ENCODE measurements around the gene MUCL3.
"Not testable (repeated sequence)": the region's sequence is repeated elsewhere in the genome, so short reads cannot be mapped to it uniquely, and the experiment has no call there.

Gene MUCL3

DNA sequence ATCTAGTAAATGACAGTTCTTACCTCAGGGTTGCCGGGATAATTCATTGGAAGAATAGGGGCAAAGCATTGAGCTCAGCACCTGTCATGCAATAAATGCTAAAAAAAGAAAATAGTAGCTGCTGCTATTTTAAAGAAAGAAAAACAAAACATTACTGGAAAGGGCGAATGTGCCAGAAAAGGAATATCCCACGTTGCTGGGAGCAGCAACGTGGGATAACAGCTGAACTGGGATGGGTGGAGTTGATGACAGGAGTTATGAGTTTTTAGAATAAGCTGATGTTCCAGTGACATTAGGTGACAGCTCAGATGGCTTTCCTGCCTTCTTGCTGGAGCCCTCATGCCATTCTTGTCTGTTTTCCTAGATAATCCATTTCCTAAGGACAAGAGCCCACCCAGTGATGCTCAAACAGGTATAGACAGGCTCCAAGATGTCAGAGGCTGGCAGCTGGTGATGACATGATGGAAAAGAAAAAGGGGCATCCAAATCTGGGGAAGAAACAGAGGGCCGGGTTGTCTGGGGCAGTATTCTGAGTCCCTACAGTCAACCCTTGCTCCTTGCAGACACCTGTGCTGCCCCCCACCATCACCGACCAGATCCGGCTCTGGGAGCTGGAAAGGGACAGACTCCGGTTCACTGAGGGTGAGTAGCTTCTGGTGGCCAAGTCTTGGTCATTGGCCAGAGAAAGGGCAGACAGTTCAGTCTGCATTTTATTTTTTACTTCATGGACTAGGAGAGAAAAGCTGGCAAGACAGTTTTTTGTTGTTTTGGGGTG lies 27.8 kb upstream of the MUCL3 start:
- in situ Hi-C loops (cut with MboI; ENCODE audit: low sequenced_read_pairs), result loop anchor here (25.0 kb wide), 1 partner anchor 174 kb away; no protein-coding TSS in a partner anchor

DNA sequence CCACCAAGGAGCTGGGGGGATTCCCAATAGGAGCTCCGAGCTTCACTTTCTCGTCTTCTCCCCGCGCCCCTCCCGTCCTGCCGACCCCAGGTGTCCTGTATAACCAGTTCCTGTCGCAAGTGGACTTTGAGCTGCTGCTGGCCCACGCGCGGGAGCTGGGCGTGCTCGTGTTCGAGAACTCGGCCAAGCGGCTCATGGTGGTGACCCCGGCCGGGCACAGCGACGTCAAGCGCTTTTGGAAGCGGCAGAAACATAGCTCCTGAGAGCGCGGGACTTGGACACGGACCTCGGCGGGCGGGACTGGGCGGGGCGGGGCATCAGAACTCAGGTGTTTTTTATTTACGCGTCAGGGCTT lies 27.1 kb upstream of the MUCL3 start:
- in situ Hi-C loops (cut with MboI; ENCODE audit: low sequenced_read_pairs), result loop anchor here (25.0 kb wide), 1 partner anchor 174 kb away; no protein-coding TSS in a partner anchor

DNA sequence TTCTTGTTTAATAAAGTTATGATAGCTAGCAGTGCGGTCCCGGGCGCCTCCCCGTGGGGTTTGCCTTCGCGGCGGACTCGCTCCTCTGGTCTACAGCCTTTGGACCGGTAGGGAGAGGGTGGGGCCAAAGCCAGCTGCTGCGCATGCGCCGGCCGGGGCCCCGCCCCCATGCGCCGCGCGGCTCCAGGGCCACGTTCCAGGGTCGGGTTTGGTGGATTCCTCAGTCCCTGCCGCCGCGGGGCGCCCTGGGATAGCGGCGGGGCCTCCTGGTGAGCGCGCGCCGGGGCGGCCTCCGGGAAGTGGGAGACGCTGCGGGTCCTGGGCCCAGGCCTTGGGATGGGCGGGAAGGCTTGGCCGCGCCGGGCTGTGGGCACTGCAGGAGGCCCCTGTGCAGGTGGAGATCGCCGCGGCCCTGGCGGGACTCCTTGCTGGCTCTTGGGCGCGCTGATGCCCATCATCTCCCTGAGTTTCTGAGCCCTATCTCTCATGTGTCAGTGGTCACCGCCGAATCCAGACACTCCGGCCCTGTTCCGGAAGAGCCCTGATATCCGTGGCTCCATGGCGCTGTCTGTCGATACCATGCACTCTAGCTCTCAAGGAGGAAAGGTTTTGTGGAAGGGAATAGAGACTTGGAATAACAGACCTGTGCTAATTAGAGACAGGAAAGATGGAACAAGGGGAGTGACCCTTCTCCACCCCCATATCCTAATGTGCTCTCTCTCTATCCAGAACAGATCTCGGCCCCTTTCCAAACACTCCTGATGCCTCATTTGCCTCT lies 26.5 kb upstream of the MUCL3 start, which contains the start of gene VARS2:
VARS2 (plus strand) TSS at position 163 of the 778 bp plus-strand sequence; CDS start at position 762, 599 bp downstream.
- in situ Hi-C loops (cut with MboI; ENCODE audit: low sequenced_read_pairs), result loop anchor here (25.0 kb wide), 1 partner anchor 173 kb away; no protein-coding TSS in a partner anchor

DNA sequence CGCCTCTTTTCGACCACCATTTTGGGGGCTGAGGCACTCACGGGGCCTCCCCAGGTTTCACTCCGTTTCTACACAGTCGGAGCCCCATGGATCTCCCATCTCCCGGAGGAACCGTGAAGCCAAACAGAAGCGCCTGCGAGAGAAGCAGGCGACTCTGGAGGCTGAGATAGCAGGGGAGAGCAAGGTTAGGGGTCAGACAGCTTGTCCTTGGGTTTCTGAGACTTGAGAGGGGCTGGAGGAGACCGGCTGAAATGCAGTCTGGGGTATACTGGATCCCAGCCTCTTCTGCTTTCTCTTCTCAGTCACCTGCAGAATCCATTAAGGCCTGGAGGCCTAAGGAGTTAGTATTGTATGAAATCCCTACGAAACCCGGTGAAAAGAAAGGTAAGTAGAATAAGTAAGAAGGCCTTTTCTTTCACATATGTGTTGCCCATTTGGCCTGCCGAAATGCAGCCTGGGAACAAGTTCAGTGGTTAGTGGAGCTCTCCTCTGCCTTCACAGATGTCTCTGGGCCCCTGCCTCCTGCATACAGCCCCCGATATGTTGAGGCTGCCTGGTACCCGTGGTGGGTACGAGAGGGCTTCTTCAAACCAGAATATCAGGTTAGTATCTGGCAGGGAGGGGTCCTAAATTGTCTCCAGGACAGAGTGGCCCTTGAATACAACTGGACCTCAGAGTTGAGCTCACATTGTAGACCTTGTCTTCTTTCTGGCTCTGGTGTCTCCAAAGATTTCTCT lies 25.8 kb upstream of the MUCL3 start:
- in situ Hi-C loops (cut with MboI; ENCODE audit: low sequenced_read_pairs), result loop anchor here (25.0 kb wide), 1 partner anchor 172 kb away; no protein-coding TSS in a partner anchor

DNA sequence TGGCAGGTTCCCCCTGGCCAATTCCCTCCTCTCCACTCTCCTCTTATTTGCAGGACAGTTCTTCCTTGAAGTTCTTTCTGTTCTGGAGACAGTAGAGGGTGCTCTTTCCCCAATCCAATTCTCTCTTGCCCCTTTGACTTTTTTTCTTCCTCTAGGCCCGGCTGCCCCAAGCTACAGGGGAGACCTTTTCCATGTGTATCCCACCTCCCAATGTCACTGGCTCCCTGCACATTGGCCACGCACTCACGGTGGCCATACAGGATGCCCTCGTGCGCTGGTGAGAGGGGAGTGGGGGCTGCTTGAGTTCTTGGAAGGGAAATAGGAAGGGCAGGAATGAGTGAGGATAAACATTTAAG lies 25.2 kb upstream of the MUCL3 start:
- in situ Hi-C loops (cut with MboI; ENCODE audit: low sequenced_read_pairs), result loop anchor here (25.0 kb wide), 1 partner anchor 172 kb away; no protein-coding TSS in a partner anchor

DNA sequence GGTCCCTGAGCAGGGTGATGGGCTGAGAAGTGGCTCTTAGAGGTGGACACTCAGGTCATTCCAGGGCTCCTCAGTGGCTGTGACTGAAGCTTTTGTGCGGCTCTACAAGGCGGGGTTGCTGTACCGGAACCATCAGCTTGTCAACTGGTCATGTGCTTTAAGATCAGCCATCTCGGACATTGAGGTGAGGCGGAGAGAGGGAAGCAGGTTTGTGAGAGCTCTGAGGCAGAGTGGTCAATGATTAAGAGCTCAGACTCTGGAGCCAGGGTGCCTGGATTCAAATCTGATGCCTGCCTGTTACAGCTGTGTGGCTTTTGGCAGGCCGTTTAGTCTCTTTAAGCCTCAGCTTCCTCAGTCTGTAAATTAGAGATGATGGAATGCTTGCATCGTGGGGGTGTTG lies 23.7 kb upstream of the MUCL3 start:
- in situ Hi-C loops (cut with MboI; ENCODE audit: low sequenced_read_pairs), result loop anchor here (25.0 kb wide), 1 partner anchor 170 kb away; no protein-coding TSS in a partner anchor

DNA sequence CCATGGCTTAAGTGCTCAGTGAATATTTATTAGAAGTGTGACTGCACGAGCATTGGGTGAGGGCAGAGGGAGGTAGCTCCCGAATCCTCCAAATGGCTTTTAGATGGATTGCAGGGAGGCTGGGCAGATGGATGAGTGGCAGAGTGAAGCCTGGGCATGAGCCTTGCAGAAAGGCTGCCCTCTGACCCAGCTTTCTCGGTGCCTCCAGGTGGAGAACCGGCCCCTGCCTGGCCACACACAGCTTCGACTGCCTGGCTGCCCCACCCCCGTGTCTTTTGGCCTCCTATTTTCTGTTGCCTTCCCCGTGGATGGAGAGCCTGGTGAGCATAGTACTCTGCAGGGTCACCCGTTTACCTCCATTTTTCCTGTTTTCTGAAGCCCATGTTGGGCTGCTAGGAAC lies 23.3 kb upstream of the MUCL3 start:
- in situ Hi-C loops (cut with MboI; ENCODE audit: low sequenced_read_pairs), result loop anchor here (25.0 kb wide), 1 partner anchor 170 kb away; no protein-coding TSS in a partner anchor

DNA sequence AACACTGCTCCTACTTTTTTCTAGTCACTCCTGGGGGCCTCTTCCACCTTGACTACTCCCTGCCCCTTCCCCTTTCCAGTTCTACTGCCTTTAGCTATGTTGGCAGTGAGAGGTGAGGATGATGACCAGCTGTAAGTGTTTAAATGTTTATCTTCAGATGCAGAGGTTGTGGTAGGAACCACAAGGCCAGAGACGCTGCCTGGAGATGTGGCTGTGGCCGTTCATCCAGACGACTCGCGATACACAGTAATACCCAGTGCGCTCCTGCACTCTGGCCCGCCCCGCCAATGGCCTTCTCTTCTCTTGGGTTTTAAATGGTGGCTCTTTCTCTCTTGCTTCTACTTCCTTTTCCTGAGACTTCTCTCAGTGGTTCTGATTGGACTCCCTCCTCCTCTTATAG lies 22.1 kb upstream of the MUCL3 start:
- in situ Hi-C loops (cut with MboI; ENCODE audit: low sequenced_read_pairs), result loop anchor here (25.0 kb wide), 1 partner anchor 169 kb away; no protein-coding TSS in a partner anchor

DNA sequence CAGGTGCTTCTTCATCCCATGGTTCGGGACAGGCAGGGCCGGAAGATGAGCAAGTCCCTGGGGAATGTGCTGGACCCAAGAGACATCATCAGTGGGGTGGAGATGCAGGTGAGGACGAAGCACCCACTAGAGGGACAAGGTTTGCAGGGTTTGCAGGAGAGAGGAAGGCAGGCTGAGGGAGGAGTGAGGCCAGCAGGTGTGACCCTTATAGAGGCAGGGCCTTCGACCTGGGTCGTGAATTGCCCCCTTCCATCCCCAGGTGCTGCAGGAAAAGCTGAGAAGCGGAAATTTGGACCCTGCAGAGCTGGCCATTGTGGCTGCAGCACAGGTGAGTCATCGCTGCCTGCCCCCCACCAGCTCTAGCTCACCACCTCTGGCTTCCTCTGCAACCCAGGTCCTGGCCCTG lies 18.3 kb upstream of the MUCL3 start:
- in situ Hi-C loops (cut with MboI; ENCODE audit: low sequenced_read_pairs), result loop anchor here (25.0 kb wide), 1 partner anchor 165 kb away; no protein-coding TSS in a partner anchor

DNA sequence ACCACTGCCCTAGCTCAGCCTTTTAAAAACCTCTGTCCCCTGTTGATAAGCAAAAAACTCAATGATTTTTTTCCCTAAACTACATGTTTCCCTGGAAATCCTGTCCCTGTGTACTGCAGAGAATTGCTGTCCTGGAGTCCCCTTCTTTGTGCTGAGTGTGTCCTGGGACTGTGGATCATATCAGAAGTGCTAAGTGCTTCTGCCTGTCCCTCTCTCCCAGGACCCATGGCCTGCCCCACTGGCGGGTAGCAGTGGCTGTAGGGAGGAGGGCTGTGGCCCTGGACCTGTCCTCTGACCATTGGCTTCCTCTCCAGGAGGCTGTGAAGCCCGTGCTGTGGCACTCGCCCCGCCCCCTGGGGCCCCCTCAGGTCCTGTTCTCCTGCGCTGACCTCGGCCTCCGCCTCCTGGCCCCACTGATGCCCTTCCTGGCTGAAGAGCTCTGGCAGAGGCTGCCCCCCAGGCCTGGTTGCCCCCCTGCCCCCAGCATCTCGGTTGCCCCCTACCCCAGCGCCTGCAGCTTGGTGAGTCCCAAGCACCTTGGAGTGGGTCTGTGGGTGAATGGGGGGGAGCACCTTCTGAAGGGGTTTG lies 16.6 kb upstream of the MUCL3 start:
- in situ Hi-C loops (cut with MboI; ENCODE audit: low sequenced_read_pairs), result loop anchor here (25.0 kb wide), 1 partner anchor 163 kb away; no protein-coding TSS in a partner anchor

DNA sequence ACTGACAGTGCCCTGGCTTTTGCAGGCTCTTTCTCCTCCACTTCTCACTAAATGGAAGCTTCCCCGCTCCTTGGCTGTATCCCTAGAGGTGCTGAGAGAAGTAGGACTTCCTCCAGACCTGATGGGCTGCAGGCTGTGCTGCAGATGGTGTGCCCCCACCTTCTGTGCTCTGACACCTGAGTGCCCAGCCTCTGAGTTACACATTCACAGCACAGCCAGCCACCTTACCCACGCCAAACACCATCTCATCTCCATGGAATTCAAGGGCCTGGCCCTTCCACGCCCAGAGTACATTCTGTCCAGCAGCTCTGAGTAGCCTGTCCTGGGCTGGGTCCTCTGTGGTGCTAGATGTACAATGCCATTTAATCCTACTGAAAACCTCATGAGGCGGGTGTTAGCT lies 14.1 kb upstream of the MUCL3 start:
- in situ Hi-C loops (cut with MboI; ENCODE audit: low sequenced_read_pairs), result no loop called here

DNA sequence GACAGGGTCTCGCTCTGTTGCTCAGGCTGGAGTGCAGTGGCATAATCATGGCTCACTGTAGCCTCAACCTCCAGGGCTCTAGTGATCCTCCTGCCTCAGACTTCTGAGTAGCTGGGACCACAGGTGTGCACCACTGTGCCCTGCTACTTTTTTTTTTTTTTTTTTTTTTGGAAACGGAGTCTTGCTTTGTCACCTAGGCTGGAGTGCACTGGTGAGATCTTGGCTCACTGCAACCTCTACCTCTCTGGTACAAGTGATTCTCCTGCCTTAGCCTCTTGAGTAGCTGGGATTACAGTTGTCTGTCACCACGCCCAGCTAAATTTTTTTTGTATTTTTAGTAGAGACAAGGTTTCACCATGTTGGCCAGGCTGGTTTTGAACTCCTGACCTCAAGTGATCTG lies 13.7 kb upstream of the MUCL3 start:
- in situ Hi-C loops (cut with MboI; ENCODE audit: low sequenced_read_pairs), result not testable (repeated sequence)

DNA sequence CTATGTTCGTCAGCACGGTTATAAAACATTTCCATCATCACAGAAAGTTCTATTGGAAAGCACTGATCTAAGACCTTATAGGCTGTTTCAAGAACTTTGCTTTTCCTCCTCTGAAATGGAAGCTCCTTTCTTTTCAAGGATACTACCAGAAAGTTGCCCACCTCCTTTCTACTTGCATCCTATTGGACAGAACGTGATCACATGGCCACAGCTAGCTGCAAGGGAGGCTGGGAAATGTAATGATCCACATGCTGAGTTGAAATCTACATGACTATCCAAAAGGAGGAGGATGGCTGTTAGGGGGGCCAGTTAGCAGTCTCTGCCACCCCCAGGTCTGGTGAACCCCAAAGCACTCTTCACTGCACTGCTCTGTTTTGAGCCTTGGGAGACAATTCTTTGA lies 12.1 kb upstream of the MUCL3 start:
- in situ Hi-C loops (cut with MboI; ENCODE audit: low sequenced_read_pairs), result no loop called here

DNA sequence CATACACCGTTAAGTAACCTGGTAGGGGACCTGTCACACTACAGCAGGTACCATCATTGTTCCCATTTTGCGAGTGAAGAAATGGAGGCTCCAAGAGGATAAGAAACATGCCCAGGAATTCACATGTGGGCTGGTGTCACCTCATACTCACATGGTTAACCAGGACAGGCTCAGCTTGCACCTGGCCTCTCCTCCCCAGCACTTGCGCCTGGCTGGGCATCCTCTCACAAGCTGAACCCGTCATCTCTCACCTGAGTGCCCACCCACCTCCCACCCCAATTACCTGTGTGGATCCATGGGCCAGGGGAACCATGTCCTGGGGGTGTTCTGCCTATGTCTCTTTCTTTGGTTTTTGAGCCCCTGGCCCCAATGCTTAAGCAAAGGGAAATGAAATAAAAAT lies 10.3 kb upstream of the MUCL3 start:
- in situ Hi-C loops (cut with MboI; ENCODE audit: low sequenced_read_pairs), result no loop called here

DNA sequence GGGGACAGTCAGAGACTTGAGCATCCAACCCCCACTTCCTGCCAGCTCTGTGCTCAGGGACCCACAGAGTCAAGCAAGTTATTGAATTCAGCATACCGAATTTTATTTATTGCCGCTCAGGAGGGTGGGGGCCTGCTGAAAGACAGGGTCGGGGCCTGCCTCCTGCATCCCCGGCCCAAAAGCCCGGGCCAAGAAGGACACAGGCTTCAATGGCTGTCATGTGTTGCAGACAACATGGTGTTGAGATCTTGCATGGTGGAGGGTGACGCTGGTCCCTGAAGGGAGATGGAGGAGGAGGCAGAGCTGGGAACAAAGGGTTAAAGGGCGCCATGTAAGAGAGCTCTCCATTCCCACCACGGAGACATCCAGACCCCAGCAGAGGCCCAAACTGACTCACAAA lies 9.5 kb upstream of the MUCL3 start:
- in situ Hi-C loops (cut with MboI; ENCODE audit: low sequenced_read_pairs), result no loop called here

DNA sequence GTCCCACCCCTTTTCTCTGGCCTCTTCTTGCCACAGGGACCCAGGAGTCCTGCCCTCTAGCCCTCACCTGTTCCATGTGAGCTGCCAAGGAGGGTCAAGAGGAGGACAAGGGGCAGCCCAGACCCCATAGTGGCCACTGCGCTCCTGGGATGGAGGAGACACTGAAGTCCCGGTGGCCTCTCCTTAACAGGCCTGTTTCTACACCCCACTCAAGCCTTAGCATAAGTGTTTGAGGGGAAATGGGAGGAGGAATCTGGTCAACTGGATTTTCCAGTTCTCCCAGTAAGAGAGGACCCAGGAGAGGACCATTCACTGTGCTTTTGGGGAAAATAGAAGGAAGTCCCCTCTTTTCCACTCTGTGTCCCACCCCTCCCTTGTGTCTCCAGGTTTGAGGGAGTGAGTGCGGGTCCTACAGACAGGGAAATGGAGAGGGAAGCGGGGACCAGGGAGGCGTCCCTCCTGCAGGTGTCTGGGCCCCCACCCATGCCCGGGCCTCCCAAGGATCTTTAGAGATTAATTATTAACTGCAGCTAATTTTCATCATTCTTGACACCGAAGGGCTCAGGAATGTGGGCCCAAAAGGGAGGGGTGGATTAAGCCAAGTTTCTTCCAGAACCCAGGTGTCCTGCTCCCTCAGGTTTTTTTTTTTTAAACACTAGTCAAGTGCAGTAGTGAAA lies 8.7 kb upstream of the MUCL3 start, which contains the start of gene SFTA2:
SFTA2 (minus strand) TSS at position 202 of the 677 bp plus-strand sequence; CDS start at position 128, 74 bp downstream.
- in situ Hi-C loops (cut with MboI; ENCODE audit: low sequenced_read_pairs), result no loop called here

DNA sequence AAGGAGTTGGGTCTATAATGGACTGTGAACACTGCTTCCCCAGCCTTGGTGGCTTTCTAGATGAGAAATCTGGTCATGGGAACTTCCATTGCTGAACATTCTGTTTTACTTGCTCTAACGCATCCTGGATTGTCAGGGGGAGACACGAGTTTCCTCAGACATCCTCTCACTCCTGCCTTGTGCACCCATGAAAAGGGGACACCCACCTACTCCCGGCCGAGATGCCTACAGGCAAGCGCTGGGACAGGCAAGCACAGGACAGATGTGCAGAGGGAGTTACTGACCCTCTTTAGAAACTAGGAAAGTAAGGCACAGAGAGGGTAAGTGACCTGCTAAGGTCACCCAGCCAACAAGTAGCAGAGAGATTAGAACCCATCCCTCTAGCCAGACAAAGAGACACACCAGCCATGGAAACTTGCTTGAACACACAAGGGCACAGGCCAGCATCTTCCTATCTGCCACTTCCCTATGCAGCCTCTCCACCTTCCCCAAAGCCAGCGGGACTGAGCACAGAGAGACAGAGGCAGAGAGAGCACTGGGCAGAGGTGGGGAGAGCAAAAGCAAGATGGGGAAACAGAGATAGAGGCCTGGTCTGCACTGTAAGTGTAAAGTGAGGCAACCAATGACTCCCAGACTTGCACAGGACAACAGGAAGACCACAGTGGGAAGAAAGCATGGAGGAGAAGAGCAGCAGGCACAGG lies 8.0 kb upstream of the MUCL3 start:
- in situ Hi-C loops (cut with MboI; ENCODE audit: low sequenced_read_pairs), result no loop called here

DNA sequence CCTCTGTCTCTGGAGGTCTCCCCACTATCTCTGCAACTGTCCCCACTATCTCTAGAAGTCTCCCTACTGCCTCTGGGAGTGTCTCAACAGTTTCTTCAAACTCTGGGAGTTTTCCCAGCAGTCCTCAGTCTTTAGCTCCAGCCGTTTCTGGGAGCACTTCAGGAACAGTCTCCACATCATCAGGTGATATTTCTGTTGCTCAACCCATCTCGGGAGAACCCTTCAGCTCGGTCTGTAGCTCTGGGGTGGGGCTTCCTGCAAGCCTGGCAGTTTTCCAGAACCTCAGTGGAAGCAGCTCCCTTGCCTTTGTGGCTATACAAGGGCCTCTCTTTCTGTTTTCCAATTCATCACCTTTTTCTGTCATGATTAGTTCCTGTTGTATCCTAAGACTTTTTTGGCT lies 5.8 kb upstream of the MUCL3 start:
- in situ Hi-C loops (cut with MboI; ENCODE audit: low sequenced_read_pairs), result no loop called here

DNA sequence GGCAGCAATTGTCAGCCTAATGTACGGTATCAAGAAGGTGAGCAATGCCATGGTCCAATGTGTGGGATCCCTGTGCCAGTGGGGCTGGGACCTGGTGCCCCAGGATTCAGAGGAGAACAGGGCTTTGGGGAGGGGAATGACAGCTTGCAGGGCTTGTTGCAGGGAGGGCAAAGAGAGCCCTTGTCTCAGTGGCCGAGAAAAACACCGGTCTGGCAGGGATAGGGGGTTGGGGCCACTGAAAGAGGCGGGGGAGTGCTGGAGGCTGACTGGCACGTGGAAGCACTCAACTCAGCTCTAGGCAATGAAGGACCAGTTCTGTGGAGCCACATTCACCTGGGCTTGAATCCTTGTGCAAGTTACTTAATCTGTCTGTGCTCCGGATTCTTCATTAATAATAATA lies 3.5 kb upstream of the MUCL3 start:
- in situ Hi-C loops (cut with MboI; ENCODE audit: low sequenced_read_pairs), result no loop called here
